ENCODE data around the gene KDR.

The KDR gene

DNA sequence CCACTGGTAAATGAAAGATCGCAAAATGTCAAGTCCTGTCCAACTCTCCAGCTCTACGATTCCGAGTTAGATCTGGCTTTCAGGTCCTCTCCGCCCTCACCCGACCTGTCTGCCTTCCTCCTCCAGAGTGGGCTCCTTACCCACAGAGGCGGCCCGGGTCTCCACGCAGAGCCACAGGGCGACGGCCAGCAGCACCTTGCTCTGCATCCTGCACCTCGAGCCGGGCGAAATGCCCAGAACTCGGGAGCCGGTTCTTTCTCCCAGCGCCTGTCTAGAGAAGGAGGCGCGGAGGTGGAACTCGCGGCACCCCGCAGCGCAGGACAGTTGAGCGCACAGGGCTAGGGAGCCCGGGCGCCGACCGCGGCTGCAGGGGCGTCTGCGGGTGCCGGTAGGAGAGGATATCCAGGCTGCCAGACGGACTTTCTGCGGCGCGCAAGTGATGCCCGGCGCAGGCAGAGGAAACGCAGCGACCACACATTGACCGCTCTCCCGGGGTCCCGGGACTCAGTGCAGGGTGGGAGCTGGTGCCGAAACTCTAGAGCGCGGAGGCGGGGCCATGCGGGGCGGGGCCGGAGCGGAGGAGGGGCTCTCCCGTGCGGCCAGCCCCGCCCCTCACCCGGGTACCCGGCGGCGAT is at the start of gene KDR:
Gene KDR (minus strand): TSS at position 509 of the 635 bp plus-strand sequence. CDS start 302 bp downstream, at position 207.
- DNase-seq (ENCODE audit: low read depth, low spot score), result peak; percentile 68

GRCh38 chr4:55173580-55173979 is 48.2 kb upstream of the KDR start:
- no peak for DNase-seq (ENCODE audit: low read depth, low spot score)

DNA sequence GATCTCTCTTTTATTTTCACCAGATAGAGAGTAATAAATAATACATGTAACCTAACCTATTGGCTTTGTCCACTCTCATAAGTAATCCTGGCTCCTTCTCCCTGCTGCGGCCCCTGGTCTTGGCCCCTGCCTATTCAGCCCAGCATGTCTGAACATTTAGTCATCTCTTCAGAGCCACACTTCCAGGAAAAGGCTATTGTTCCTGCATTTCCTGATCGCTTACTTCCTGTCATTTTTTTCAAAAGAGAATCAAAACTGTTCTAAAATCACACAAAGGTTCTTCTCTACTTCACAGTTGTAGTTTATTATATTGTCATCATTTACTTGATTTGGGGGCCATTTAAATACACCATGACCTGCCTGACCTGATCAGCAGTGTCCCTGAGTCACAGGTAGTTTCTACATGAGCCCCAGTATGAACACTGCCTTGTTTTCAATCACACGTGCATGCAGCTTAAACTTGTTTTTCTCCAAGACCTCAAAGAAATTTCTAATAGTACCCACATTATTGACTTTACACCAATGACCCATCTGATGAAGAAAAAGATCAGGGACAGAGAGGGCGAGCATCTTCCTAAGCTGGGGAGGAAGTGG is 47.4 kb upstream of the KDR start:
- DNase-seq (ENCODE audit: low read depth, low spot score), result no peak

DNA sequence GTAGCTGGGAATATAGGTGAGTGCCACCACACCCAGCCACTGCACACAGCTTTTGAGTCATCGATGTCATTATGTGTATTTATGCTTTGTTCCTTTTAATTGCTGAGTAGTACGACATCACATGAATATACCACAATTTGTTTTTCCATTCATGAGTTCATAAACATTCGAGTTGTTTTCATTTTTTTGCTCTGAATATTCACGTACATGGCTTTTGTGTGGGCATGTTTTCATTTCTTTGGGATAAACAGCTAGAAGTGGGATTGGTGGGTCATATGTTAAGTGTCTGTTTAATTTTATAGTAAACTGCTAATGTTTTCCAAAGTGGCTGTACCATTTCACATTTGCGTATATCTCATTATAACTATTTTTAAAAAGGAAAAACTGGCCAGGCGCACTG is 45.1 kb upstream of the KDR start:
- DNase-seq (ENCODE audit: low read depth, low spot score), result no peak

DNA sequence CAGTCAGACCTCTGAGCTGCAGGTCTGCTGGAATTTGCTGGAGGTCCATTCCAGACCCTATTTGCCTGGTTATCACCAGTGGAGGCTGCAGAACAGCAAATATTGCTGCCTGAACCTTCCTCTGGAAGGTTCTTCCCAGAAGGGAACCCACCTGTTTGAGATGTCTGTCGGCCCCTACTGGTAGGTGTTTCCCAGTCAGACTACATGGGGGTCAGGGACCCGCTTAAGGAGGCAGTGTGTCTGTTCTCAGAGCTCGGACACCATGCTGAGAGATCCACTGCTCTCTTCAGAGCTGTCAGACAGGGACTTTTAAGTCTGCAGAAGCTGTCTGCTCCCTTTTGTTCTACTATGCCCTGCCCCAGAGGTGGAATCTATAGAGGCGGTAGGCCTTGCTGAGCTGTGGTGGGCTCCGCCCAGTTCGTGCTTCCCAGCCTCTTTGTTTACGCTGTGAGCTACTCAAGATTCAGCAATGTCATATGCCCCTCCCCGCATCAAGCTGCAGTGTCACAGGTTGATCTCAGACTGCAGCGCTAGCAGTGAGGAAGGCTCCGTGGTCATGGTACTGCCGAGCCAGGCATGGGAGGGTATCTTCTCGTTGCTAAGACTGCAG is 44.1 kb upstream of the KDR start:
- DNase-seq (ENCODE audit: low read depth, low spot score), result peak; percentile 94

DNA sequence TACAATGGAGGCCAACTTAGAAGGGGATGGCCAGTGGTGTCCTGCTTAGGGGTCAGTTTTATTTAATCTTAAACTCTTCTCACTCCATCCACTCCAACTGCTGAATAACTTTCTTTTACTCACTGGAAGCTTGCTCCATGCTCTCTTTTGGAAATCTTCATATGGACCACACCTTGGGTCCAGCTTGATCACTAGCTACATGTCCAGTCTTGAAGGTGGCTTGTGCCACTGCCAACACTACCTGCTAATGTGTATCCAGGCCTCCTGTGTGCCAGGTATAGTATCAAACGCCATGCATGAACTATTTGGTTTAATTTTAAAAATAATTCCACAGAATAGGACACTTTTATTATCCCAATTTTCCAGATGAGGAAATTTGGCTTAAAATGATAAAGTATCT is 37.0 kb upstream of the KDR start:
- no peak for DNase-seq (ENCODE audit: low read depth, low spot score)

DNA sequence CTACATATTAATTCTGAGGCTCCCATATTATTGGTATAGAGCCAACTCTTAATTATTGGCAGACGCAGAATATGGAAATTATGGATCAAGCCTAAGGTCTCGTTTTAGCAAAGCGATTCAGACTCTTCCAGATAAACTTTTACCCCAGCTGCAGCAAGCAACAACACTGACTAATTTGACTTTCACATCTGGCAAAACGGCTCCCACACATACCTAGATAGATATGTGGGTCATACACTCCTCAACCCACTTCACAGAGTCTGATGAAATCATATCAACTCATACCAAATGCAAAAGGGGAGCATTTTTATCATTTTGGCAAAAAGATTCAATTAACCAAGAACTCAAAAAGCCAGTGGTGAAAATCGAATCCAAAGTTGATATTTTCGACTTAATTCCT is 36.3 kb upstream of the KDR start:
- no peak for DNase-seq (ENCODE audit: low read depth, low spot score)

DNA sequence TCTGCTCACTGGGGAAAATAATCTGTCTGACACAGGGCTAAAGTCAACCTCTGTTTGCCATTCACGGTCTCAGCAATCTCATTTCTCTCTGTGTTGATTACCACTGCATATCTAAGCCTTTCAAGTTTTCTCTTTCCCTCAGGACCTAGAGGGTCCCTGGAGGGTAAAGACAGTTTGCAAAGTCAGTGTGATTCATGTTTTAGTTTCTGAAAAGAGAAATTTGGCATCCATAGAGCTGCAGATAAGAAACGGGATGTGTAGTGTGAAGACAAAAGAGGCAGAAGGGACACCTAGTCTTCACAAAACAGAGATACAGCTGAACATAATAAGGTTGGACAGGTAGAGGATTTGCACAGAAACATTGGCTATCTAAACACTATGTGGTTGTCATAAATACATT is 34.5 kb upstream of the KDR start:
- no peak for DNase-seq (ENCODE audit: low read depth, low spot score)

DNA sequence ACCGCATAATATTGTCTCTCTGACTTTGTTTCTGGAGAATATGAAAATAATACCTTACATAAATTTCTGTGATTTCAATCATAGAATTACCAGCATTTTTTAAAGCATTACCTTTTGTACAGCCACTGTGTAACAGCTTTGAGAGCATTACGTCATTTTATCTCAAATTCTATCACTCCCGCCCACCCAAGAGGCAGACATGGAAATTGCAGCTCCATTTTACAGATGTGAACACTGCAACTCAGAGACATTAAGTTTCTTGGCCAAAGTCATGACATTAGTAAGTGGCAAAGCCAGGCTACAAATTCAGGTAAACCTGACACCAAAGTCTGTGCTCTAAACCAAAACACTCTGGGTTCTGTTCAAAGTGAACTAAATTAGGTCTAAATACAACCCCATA is 33.6 kb upstream of the KDR start:
- DNase-seq (ENCODE audit: low read depth, low spot score), result no peak

GRCh38 chr4:55157559-55158277 is 32.3 kb upstream of the KDR start:
- peak; percentile 14 for DNase-seq (ENCODE audit: low read depth, low spot score)

GRCh38 chr4:55154933-55155332 is 29.5 kb upstream of the KDR start:
- no peak for DNase-seq (ENCODE audit: low read depth, low spot score)

DNA sequence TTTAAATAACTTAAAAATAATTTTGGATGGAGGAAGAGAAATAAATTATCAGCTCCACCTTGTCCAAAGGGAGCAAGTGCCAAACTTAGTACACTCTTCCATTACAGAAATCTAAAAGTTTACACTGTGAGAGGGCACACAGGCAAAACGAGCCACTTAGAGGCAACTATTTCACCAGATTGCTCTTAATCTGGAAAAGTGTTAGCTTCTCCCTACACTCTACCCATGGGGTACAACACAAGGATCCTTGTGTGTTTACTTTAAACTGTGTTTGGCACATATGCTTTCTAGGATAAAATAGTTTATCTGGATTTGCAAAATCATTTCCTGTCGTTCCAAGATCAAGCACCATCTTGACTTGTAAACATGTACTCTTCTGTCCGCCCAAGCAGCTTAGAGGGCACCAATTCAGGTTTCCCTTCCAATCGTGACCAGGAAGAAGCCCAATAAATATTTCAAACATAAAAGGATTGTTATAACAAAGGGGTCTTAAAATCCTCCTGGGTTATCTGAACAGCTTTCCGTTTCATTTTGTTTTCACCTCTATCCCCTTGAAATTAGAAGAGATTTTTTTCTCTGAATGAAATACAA is 29.0 kb upstream of the KDR start:
- DNase-seq (ENCODE audit: low read depth, low spot score), result no peak

DNA sequence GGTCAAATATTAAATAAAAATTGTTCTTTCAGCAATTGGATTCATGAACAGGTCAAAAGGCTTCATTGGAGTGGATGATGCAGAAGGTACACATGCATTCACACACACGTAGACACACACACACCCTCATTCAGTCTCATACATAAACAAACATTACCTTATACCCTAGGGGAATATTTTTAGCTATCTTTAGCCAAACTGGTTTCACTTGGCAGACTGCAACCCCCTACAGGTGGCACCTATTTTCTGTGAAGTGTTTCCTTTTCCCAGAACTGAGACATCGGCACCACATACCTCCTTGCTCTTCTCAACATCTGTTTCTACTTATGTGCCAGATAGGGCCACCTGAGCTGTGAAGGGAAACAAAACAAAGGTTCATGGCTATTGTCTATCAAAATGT is 18.5 kb upstream of the KDR start:
- no peak for DNase-seq (ENCODE audit: low read depth, low spot score)

GRCh38 chr4:55138367-55138766 is 13.0 kb upstream of the KDR start:
- no peak for DNase-seq (ENCODE audit: low read depth, low spot score)

- no peak for DNase-seq (ENCODE audit: low read depth, low spot score)
These were observed 11.2 kb upstream of the KDR start for GRCh38 chr4:55136634-55137033.

DNA sequence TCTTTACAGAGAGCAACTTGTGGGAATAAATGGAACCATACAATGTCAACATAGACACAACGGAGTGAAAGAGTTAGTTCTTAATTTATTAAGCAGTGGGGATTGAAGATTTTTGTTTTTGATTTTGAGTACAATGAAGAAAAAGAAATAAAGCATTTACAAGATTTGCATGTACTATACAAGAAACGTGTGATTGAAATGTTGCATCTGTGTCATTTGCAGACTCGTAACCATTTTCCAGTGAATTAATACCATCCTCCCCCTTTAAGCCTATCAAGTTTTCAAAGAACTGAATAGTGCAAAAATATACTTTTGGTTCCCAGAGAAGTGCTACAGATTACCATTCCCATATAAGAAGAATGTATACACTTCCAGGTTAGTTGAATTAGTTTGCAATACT is 8.6 kb upstream of the KDR start:
- no peak for DNase-seq (ENCODE audit: low read depth, low spot score)

DNA sequence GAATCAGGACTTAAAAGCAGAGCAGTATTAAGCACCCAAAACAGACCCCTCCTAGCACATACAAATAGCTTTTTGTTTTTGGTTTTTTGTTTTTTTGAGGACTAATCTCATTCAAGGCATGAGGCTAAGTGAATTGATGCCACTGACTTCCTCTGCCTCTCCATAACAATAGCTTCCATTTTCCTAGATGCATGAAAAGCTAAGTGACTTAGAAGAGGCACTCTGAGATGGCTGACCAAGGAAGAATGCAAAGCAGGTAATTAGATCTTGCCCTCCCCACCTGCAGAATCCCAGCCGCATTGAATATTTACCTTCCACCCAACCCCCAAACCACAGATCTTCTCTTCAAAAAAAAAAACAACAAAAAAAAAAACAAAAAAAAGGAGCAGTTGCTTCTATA is 7.4 kb upstream of the KDR start:
- DNase-seq (ENCODE audit: low read depth, low spot score), result no peak

GRCh38 chr4:55127521-55127920 is 2.1 kb upstream of the KDR start:
- no peak for DNase-seq (ENCODE audit: low read depth, low spot score)

GRCh38 chr4:55127053-55127452 is 1.7 kb upstream of the KDR start:
- DNase-seq (ENCODE audit: low read depth, low spot score), result no peak

GRCh38 chr4:55125763-55126541 is 557 bp upstream of the KDR start:
- DNase-seq (ENCODE audit: low read depth, low spot score), result peak; percentile 8

DNA sequence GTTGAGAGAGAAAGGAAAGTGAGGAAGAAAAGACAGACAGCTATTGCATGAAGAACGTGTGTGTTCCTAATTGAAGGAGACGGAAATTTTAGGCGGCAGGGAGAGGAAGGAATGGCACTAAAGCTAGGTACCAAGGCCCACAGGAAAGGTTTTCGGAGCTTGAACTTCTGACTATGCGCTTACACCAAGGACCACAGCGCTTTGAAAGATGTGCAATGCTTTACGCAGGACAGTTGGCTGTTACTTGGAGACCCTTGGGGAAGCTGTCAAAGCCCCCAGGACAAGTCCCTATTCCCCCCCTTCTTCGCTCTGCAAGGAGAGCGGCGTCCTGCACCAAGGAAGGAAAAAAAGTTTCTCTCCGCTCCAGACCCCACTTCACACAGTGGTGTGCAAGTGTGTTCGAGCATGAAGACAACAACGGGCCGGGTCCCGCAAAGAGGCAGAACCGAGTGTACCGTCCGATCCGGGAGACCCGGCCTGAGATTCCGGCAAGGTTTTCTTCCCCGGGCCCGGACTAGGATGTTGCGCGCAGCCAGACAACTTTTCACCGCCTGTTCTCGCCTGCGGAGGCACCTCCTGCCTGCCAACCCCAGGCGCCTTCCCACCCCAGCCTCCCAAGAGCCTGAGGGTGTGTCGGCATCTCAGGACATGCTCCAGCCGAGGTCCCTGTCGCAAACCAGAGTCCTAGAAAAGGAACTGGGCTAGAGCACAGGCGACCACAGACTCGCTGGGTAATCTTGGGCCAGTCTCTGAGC is 896 bp downstream of the KDR start:
- peak; percentile 51 for DNase-seq (ENCODE audit: low read depth, low spot score)

Data from ELF-1 (cell line).